ENCODE data around the gene CCDC30.

DNA sequence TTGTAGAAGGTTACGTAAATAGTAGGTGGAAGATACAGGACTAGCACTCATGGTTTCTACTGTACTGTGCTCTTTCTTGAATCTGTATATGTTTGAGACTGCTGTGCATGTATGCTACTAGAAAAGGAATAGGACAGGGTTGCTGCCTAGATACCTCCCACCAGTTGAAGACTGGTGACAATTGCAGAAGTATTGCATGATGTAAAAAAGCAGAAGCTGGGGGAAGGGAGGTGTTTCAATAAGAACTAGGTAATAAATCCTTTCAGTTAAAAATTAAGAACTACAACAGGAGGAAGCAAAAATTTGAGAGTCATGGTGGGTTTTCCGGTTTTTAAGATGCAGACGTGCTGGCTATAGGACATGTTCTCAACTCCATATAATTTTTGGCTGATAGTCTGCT, 88.1 kb downstream of the CCDC30 start:
- TF ChIP-seq EP300 (IDR thresholded peaks at IDR 0.05), result no peak
- TF ChIP-seq, protein P1, sequence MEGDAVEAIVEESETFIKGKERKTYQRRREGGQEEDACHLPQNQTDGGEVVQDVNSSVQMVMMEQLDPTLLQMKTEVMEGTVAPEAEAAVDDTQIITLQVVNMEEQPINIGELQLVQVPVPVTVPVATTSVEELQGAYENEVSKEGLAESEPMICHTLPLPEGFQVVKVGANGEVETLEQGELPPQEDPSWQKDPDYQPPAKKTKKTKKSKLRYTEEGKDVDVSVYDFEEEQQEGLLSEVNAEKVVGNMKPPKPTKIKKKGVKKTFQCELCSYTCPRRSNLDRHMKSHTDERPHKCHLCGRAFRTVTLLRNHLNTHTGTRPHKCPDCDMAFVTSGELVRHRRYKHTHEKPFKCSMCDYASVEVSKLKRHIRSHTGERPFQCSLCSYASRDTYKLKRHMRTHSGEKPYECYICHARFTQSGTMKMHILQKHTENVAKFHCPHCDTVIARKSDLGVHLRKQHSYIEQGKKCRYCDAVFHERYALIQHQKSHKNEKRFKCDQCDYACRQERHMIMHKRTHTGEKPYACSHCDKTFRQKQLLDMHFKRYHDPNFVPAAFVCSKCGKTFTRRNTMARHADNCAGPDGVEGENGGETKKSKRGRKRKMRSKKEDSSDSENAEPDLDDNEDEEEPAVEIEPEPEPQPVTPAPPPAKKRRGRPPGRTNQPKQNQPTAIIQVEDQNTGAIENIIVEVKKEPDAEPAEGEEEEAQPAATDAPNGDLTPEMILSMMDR (IDR thresholded peaks at IDR 0.05), result no peak
- TF ChIP-seq POLR2AphosphoS5 (IDR thresholded peaks at IDR 0.05), result no peak

Measured in upper lobe of left lung (tissue), 4 donors.